AML-193 (cell line): ENCODE measurements around the gene PNMA3.
"Not testable (repeated sequence)": the region's sequence is repeated elsewhere in the genome, so short reads cannot be mapped to it uniquely, and the experiment has no call there.

Experiments used
- DNase-seq, 2 experiments: peaks; one replicate each; lab custom pipeline; 2025; lab: John Stamatoyannopoulos, UW

Gene PNMA3

DNA sequence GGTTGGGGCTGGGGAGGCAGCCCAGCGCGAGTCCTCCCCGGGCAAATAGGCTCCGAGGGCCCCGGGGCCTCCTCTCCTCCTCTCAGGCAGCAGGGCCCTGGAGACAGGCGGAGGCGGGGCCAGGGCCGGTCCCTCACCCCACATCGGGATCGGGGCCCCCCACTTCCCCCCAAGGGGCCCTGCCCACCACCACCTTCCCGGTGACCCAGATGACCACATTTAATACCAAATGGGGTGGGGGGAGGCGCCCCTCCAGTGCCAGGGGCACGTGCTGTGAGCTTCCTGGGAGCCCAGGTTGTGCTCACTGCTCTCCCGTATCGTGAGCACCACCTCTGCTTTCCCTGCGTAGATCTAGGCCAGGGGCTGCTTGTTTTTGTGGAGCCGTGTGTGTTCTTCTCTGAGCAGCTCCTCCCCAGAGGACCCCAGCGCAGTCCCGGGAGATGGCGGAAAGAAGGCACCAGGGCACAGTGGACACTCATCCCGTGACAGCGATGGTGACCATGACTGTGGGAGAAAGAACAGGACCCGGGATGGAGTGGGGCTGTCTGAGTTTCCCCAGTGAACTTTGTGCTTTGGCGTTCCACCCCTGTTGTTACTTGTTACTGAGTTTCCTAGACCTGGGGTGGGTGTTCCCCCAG lies 18.1 kb downstream of the PNMA3 start:
- no peak for DNase-seq

GRCh38 chrX:153074935-153075334 lies 18.7 kb downstream of the PNMA3 start:
- DNase-seq: no peak

GRCh38 chrX:153075366-153075765 lies 19.1 kb downstream of the PNMA3 start:
- no peak for DNase-seq

- not testable (repeated sequence) for DNase-seq
Observed at GRCh38 chrX:153077437-153078135, 21.3 kb downstream of the PNMA3 start.

- DNase-seq: not testable (repeated sequence)
Observed at GRCh38 chrX:153083238-153083923, 27.1 kb downstream of the PNMA3 start.

GRCh38 chrX:153102418-153102817 lies 46.1 kb downstream of the PNMA3 start:
- no peak for DNase-seq

DNA sequence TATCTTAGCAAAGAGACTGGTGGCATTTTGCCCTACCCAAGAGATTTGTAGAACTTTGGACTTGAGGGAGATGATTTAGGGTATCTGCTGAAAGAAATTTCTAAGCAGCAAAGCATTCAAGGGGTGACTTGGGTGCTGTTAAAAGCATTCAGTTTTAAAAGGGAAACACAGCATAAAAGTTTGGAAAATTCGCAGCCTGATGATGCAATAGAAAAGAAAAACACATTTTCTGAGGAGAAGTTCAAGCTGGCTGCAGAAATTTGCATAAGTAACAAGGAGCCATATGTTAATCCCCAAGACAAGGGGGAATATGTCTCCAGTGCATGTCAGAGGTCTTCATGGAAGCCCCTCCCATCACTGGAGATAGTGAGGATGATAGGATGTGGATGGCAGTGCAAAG lies 48.7 kb downstream of the PNMA3 start:
- DNase-seq: not testable (repeated sequence)

GRCh38 chrX:153106092-153106801 lies 50.0 kb downstream of the PNMA3 start:
- not testable (repeated sequence) for DNase-seq
